HFF-Myc (cell line): Measurements from ENCODE around the gene PYGO1.

ENCODE experiments used
- DNase-seq: peaks from one replicate; pipeline ENCODE4 v3.0.0-alpha.2; 2011; ENCODE audit warnings: low read depth; ENCODE audit errors: extremely low read depth
- H3K4me3 ChIP-seq: replicated peaks from 2 replicates; pipeline ENCODE4 v1.5.1; 2011; ENCODE audit warnings: low read depth, mild to moderate bottlenecking, control low read depth, low read length
- CTCF ChIP-seq: IDR thresholded peaks from 2 replicates; pipeline ENCODE4 v1.5.1; 2012; ENCODE audit warnings: mild to moderate bottlenecking, low read depth, low read length, control low read depth; ENCODE audit errors: missing control alignments

PYGO1 gene

GRCh38 chr15:55552451-55552850 lies 35.7 kb downstream of the PYGO1 start:
- no peak overlapping the region for H3K4me3 ChIP-seq
- no peak for TF ChIP-seq CTCF
- DNase-seq, result no peak

- no peak overlapping the region for H3K4me3 ChIP-seq
- no peak for TF ChIP-seq CTCF
- DNase-seq, result no peak
Measured at GRCh38 chr15:55549305-55549704, 38.8 kb downstream of the PYGO1 start.

- no peak for TF ChIP-seq CTCF
- no peak overlapping the region for H3K4me3 ChIP-seq
- DNase-seq, result no peak
Measured at GRCh38 chr15:55546718-55547117, 41.4 kb downstream of the PYGO1 start.

GRCh38 chr15:55535436-55535835 lies 52.7 kb downstream of the PYGO1 start:
- TF ChIP-seq CTCF, result no peak
- no peak for DNase-seq
- no peak overlapping the region for H3K4me3 ChIP-seq

- H3K4me3 ChIP-seq, result no peak overlapping the region
- TF ChIP-seq CTCF, result no peak
- DNase-seq, result no peak
Measured at GRCh38 chr15:55532944-55533343, 55.2 kb downstream of the PYGO1 start.

GRCh38 chr15:55530861-55531313 lies 57.3 kb downstream of the PYGO1 start:
- no peak for DNase-seq
- no peak overlapping the region for H3K4me3 ChIP-seq
- no peak for TF ChIP-seq CTCF

GRCh38 chr15:55528812-55529211 lies 59.3 kb downstream of the PYGO1 start:
- H3K4me3 ChIP-seq, result no peak overlapping the region
- DNase-seq, result no peak
- TF ChIP-seq CTCF, result no peak
